NCI-H82 treated with DMSO at 0.1 percent for 48 hours (cell line): ENCODE data around the gene MTHFD1.

Source experiments
- DNase-seq: peaks from one replicate; lab custom pipeline; 2025; ENCODE audit not compliant: unreplicated experiment; lab: John Stamatoyannopoulos, UW

MTHFD1 gene

GRCh38 chr14:64488590-64489099 lies 100.5 kb downstream of the MTHFD1 start:
- DNase-seq, result no peak

- no peak for DNase-seq
These were observed 103.5 kb downstream of the MTHFD1 start for GRCh38 chr14:64491637-64492036.

GRCh38 chr14:64493455-64493854 lies 105.3 kb downstream of the MTHFD1 start:
- no peak for DNase-seq

GRCh38 chr14:64495252-64495651 lies 107.1 kb downstream of the MTHFD1 start:
- DNase-seq, result no peak

GRCh38 chr14:64496764-64497163 lies 108.6 kb downstream of the MTHFD1 start:
- DNase-seq, result no peak

GRCh38 chr14:64500088-64500487 lies 111.9 kb downstream of the MTHFD1 start:
- no peak for DNase-seq

- no peak for DNase-seq
These were observed 113.4 kb downstream of the MTHFD1 start for GRCh38 chr14:64501411-64502171.

- no peak for DNase-seq
These were observed 114.3 kb downstream of the MTHFD1 start for GRCh38 chr14:64502456-64502855.

- DNase-seq, result no peak
These were observed 114.8 kb downstream of the MTHFD1 start for GRCh38 chr14:64502887-64503433.

- peak; percentile 42 for DNase-seq
These were observed 115.5 kb downstream of the MTHFD1 start, which contains the start of gene ZBTB25 for GRCh38 chr14:64503434-64504309. ZBTB25 (minus strand) TSS chr14:64503838; CDS start chr14:64490533, 13,305 bp downstream.

GRCh38 chr14:64504310-64504896 lies 116.2 kb downstream of the MTHFD1 start, which contains the start of gene ZBTB1:
ZBTB1 (plus strand) TSS chr14:64504770; CDS start chr14:64521505, 16,735 bp downstream.
- peak; percentile 26 for DNase-seq

- peak; percentile 52 for DNase-seq
These were observed 117.0 kb downstream of the MTHFD1 start for GRCh38 chr14:64504897-64505794.

GRCh38 chr14:64506721-64507120 lies 118.6 kb downstream of the MTHFD1 start:
- no peak for DNase-seq

- no peak for DNase-seq
These were observed 119.4 kb downstream of the MTHFD1 start for GRCh38 chr14:64507376-64508156.

- DNase-seq, result no peak
These were observed 120.1 kb downstream of the MTHFD1 start for GRCh38 chr14:64508215-64508776.

- no peak for DNase-seq
These were observed 120.9 kb downstream of the MTHFD1 start for GRCh38 chr14:64509036-64509435.
